Vagina (tissue), 2 donors: Measurements from ENCODE around the gene ACTL7A.

ENCODE experiments used
- POLR2A ChIP-seq, 2 donors: fragments of 450-650 bp; IDR thresholded peaks; one replicate each; pipeline ENCODE4 v1.6.1; 2017; ENCODE audit warnings: antibody characterized with exemption in 2 of 2, mild to moderate bottlenecking in 2 of 2, moderate library complexity in 2 of 2
- POLR2AphosphoS5 ChIP-seq, 2 donors: sonication (generic); formaldehyde crosslinking; IDR thresholded peaks; one replicate each; pipeline ENCODE4 v1.9.0; 2017; ENCODE audit warnings: antibody characterized with exemption in 2 of 2, mild to moderate bottlenecking in 2 of 2, low read depth in 1 of 2; ENCODE audit not compliant: insufficient read depth in 1 of 2
- TF ChIP-seq, protein P1 (sequence below), 3 experiments: fragments of 450-650 bp in 2 of 3; fragments of 200-600 bp in 1 of 3; sonication (generic) in 1 of 3; IDR thresholded peaks; one replicate each; pipeline ENCODE4 v1.5.1; 2017 to 2019; ENCODE audit warnings: antibody characterized with exemption in 3 of 3, mild to moderate bottlenecking in 2 of 3, moderate library complexity in 2 of 3

DNA sequence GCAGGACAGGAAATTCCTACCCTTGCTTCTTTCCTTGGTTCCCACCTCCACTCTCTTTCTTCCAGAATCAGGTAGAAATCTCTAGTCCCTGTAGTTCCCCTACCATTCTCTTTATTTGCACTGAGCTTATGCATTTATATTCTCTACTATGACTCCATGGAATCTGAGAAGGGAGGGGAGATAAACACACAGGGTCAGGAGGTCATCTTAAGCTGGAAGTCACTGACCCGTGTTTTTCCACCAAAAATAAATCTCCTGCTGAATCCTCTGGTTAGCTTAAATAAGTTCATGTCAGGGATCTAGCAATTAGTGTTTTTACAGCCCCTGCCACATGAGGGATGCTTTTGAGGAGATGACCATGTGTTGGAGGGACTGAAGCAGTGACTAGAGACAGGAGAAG lies 10.0 kb upstream of the ACTL7A start:
- TF ChIP-seq, protein P1, sequence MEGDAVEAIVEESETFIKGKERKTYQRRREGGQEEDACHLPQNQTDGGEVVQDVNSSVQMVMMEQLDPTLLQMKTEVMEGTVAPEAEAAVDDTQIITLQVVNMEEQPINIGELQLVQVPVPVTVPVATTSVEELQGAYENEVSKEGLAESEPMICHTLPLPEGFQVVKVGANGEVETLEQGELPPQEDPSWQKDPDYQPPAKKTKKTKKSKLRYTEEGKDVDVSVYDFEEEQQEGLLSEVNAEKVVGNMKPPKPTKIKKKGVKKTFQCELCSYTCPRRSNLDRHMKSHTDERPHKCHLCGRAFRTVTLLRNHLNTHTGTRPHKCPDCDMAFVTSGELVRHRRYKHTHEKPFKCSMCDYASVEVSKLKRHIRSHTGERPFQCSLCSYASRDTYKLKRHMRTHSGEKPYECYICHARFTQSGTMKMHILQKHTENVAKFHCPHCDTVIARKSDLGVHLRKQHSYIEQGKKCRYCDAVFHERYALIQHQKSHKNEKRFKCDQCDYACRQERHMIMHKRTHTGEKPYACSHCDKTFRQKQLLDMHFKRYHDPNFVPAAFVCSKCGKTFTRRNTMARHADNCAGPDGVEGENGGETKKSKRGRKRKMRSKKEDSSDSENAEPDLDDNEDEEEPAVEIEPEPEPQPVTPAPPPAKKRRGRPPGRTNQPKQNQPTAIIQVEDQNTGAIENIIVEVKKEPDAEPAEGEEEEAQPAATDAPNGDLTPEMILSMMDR (IDR thresholded peaks at IDR 0.05): no peak
- TF ChIP-seq POLR2AphosphoS5 (IDR thresholded peaks at IDR 0.05; ENCODE audit: insufficient read depth in 1 of 2, low read depth in 1 of 2) (no peak), POLR2A (IDR thresholded peaks at IDR 0.05) (no peak)
